ENCODE results near the gene JMJD6.

The JMJD6 gene

GRCh38 chr17:76679239-76679638 is 47.2 kb downstream of the JMJD6 start:
- no peak for DNase-seq (ENCODE audit: low spot score)

DNA sequence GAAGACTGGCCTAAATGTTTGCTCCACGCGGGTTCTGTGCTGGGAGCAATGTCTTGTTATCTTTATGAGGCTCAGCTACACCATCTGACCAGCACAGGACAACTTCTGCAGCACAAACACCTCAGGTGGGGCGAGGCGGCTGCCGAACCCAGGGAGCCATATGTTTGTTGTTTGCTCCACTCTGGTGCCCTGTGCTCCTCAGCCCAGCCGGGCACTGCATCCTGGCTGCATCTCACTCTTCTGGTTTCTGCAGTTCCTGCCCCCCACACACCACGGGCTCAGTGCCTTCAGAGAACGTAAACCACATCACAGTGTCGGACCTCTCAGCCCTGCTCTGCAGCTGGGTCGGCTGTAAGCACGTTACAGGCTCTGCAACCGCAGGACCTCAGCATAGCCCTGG is 48.1 kb downstream of the JMJD6 start:
- DNase-seq (ENCODE audit: low spot score): no peak

DNA sequence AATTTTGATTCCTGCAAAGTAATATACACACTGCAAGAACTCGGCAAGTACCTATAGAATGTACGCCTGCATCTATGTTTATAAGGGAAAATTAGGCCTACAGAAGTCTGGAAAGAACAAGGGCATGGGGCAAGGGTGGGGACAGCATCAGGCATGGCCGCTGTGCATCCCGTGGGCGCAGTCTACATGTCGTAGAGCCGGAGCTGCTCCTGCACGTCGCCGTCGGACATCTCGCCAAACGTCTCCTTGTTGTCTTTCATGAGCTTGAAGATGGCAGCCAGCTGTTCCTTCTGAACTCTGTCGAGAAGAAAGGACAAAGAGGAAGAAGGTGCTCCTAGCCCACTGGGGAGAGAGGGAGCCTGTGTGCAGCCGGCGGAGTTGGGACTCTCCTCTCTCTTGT is 49.0 kb downstream of the JMJD6 start:
- no peak for DNase-seq (ENCODE audit: low spot score)

DNA sequence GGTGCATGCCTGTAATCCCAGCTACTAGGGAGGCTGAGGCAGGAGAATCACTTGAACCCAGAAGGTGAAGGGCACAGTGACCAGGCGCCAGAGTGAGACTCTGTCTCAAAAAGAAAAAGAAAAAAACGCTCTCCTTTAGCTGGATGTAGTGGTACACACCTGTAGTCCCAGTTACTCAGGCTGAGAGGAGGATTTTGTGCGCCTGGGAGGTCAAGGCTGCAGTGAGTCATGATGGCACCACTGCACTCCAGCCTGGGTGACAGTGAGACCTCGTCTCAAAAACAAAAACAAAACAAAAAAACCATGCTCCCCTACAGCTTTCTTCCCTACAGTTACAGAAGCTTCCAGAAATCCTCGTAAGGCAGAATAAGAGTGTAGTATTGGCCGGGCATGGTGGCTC is 49.8 kb downstream of the JMJD6 start:
- no peak for DNase-seq (ENCODE audit: low spot score)

DNA sequence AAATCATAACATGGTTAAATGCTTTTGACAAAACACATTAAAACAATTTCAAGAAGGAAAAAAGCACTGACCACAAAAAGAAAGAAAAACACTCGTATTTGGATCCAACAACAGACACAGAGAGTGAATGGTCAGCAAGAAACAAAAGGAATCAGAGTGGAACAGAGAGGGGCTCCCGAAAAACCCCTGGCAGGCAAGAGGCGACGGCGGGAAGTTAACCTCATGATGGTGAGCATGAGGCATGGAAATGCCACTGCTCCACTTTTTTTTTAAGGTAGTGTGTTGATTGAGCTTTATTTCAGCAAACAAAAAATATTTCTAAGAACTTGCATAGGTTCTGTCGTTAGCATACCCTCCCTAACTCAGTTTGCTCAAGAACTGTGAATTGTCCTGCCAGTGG is 50.8 kb downstream of the JMJD6 start:
- no peak for DNase-seq (ENCODE audit: low spot score)

DNA sequence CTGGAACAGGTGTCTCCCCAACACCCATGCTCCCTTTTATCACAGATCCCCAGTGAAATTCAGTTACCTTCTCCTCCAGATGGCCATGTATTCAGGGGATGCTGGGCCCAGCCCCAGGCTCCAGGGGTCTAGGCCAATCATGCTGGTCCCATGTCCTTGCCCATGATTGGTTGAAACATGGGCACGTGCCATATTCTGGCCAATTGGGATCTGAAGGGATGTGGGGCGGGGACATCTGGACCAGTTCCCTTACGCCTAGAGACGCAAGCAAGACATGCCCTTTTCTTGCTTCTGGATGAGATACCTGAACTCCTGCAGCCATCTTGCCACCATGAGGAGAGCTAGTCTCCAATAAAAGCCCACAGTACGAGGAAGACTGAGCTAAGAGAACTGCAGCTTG is 51.8 kb downstream of the JMJD6 start:
- no peak for DNase-seq (ENCODE audit: low spot score)

- no peak for DNase-seq (ENCODE audit: low spot score)
Observed at GRCh38 chr17:76673729-76674128, 52.7 kb downstream of the JMJD6 start.

GRCh38 chr17:76672892-76673291 is 53.5 kb downstream of the JMJD6 start:
- DNase-seq (ENCODE audit: low spot score): no peak

DNA sequence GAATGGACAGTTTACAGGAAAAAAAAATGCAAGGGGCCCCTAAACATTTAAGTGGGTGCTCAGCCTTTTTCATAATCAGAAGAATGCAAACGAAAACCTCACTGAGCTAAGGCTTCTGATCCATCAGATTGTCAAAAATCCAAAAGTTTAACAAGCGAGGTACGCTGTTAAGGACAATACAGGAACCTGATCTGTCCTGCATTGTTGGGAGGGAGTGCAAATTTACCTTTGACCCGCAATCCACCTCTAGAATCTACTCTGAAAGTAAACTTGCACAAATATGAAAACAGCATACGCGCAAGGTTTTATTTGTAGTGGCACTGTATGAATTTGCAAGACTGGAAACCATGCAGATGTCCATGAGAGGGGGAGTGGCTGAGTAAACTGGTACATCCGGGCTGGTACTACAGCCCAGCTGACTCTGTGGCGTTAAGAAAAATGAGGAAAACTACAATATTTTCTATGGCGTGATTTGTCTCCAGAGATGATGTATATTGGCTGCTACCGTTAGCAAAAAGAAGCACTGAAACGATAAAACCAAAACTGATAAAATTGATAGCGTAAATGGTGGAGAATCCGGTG is 54.0 kb downstream of the JMJD6 start:
- DNase-seq (ENCODE audit: low spot score): no peak

DNA sequence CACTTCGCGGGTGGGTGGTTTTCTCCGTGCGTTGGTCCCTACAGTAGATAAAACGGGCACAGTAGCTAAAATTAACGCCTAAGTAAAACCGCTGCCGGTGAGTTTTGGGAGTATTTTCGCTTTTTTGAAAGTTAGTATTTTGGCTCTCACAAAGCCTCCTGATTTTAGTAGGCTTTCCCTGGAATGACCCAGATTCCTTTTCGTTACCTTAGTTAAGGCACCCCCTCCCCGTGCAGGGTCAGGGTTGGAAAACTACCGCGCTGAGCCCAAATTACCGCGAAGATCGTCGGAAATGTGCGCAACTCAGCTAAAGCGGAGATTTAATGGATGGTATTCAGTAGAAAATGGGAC is 54.5 kb downstream of the JMJD6 start:
- DNase-seq (ENCODE audit: low spot score): no peak

GRCh38 chr17:76671123-76671911 is 55.1 kb downstream of the JMJD6 start:
- peak; percentile 99 for DNase-seq (ENCODE audit: low spot score)

- no peak for DNase-seq (ENCODE audit: low spot score)
Observed at GRCh38 chr17:76670718-76671122, 55.7 kb downstream of the JMJD6 start.

DNA sequence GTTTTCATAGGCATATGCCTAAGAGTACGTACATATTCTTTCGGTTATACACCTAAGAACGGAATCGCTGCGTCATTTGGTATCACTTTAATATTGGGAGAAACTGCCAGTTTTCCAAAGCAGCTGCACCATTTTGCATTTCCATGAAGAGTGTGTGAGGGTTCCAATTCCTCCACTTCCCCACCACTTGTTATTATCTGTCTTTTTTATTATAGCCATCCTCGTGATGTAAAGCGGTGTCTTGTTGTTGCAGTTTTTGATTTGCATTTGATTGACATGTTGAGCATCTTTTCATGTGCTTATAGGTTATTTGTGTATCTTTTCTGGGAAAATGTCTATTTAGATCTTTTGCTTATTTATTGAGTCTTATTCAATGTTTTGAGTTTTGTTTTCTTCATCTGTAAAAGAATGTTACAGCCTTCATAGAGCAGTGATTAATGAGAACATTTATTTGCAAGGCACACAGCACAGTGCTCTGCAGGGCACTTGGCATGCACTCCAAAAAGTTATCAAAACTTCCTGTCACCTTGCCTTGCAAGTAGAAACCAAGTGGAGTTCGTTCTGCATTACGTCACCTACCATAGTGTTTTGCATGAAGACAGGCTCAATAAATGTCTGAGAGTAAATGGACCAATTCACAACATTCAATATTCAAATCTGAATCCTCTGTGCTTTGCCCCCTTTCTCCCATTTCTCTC is 56.2 kb downstream of the JMJD6 start:
- no peak for DNase-seq (ENCODE audit: low spot score)

All from GM03348 (cell line).